ENCODE data around the gene EED.

The EED gene

GRCh38 chr11:86255896-86256295 lies 11.3 kb downstream of the EED start:
- H3K9ac ChIP-seq = no peak overlapping the region
- H3K4me1 ChIP-seq (ENCODE audit: low read depth, poor library complexity, severe bottlenecking) = peaks cover 12% of the 10 kb centered on the region
- H3K4me2 ChIP-seq = no peak overlapping the region
- H3K4me3 ChIP-seq (IDR thresholded peaks at IDR 0.05; ENCODE audit: insufficient read depth, low read depth, low read length) = no peak overlapping the region
- peaks cover 50% of the 10 kb centered on the region for H3K79me2 ChIP-seq (ENCODE audit: insufficient read depth, low read depth)
- peaks cover 10% of the 10 kb centered on the region for H4K20me1 ChIP-seq (ENCODE audit: insufficient read depth)
- TF ChIP-seq CTCF (conservative IDR thresholded peaks at IDR 0.05; ENCODE audit: low read depth, low read length) = no peak
- no peak overlapping the region for H2AFZ ChIP-seq (ENCODE audit: low read depth)
- H3K27ac ChIP-seq = no peak overlapping the region
- H3K36me3 ChIP-seq (ENCODE audit: insufficient read depth) = no peaks in the 10 kb centered on the region
- no peaks in the 10 kb centered on the region for H3K27me3 ChIP-seq (ENCODE audit: insufficient read depth, low read depth)

GRCh38 chr11:86256608-86257007 lies 12.1 kb downstream of the EED start:
- no peak overlapping the region for H3K4me2 ChIP-seq
- TF ChIP-seq CTCF (conservative IDR thresholded peaks at IDR 0.05; ENCODE audit: low read depth, low read length) = no peak
- no peak overlapping the region for H3K27ac ChIP-seq
- no peak overlapping the region for H3K9ac ChIP-seq
- H3K4me3 ChIP-seq (IDR thresholded peaks at IDR 0.05; ENCODE audit: insufficient read depth, low read depth, low read length) = no peak overlapping the region
- peaks cover 43% of the 10 kb centered on the region for H3K79me2 ChIP-seq (ENCODE audit: insufficient read depth, low read depth)
- H3K4me1 ChIP-seq (ENCODE audit: low read depth, poor library complexity, severe bottlenecking) = peaks cover 5% of the 10 kb centered on the region
- peaks cover 10% of the 10 kb centered on the region for H4K20me1 ChIP-seq (ENCODE audit: insufficient read depth)
- no peaks in the 10 kb centered on the region for H3K36me3 ChIP-seq (ENCODE audit: insufficient read depth)
- no peak overlapping the region for H2AFZ ChIP-seq (ENCODE audit: low read depth)
- H3K27me3 ChIP-seq (ENCODE audit: insufficient read depth, low read depth) = no peaks in the 10 kb centered on the region

- no peak overlapping the region for H3K9ac ChIP-seq
- no peak overlapping the region for H3K4me2 ChIP-seq
- no peak overlapping the region for H3K4me3 ChIP-seq (IDR thresholded peaks at IDR 0.05; ENCODE audit: insufficient read depth, low read depth, low read length)
- H3K36me3 ChIP-seq (ENCODE audit: insufficient read depth) = no peaks in the 10 kb centered on the region
- H3K27ac ChIP-seq = no peak overlapping the region
- H3K79me2 ChIP-seq (ENCODE audit: insufficient read depth, low read depth) = peaks cover 35% of the 10 kb centered on the region
- no peaks in the 10 kb centered on the region for H3K4me1 ChIP-seq (ENCODE audit: low read depth, poor library complexity, severe bottlenecking)
- TF ChIP-seq CTCF (conservative IDR thresholded peaks at IDR 0.05; ENCODE audit: low read depth, low read length) = no peak
- no peak overlapping the region for H2AFZ ChIP-seq (ENCODE audit: low read depth)
- no peaks in the 10 kb centered on the region for H3K27me3 ChIP-seq (ENCODE audit: insufficient read depth, low read depth)
- peaks cover 10% of the 10 kb centered on the region for H4K20me1 ChIP-seq (ENCODE audit: insufficient read depth)
Observed at GRCh38 chr11:86257446-86257845, 12.9 kb downstream of the EED start.

DNA sequence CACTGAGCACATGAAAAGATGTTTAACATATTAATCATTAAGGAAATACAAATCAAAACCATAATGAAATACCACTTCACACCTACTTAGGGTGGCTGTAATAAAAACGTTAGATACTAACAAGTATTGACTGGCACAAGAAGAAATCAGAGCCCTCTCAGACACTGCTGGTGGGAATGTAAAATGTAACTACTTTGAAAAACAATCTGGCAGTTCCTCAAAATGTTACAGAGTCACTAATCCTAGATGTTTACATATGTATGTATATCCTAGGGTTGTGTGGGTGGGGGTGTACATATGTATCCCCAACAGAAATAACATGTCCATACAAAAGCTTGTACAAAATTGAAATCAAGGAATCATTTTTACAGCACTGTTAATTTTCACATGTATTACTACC lies 15.2 kb downstream of the EED start:
- H3K9ac ChIP-seq = no peak overlapping the region
- no peak overlapping the region for H3K27ac ChIP-seq
- H3K27me3 ChIP-seq (ENCODE audit: insufficient read depth, low read depth) = no peaks in the 10 kb centered on the region
- no peaks in the 10 kb centered on the region for H3K4me1 ChIP-seq (ENCODE audit: low read depth, poor library complexity, severe bottlenecking)
- H2AFZ ChIP-seq (ENCODE audit: low read depth) = no peak overlapping the region
- no peaks in the 10 kb centered on the region for H3K36me3 ChIP-seq (ENCODE audit: insufficient read depth)
- H3K79me2 ChIP-seq (ENCODE audit: insufficient read depth, low read depth) = peaks cover 16% of the 10 kb centered on the region
- H3K4me3 ChIP-seq (IDR thresholded peaks at IDR 0.05; ENCODE audit: insufficient read depth, low read depth, low read length) = no peak overlapping the region
- no peak for TF ChIP-seq CTCF (conservative IDR thresholded peaks at IDR 0.05; ENCODE audit: low read depth, low read length)
- H4K20me1 ChIP-seq (ENCODE audit: insufficient read depth) = no peaks in the 10 kb centered on the region; the same call in 1 of the 2 replicates
- H3K4me2 ChIP-seq = no peak overlapping the region

All from KMS-11 (cell line).